GM12892 (cell line): ENCODE measurements around the gene SRSF10.

Experiments used
- POLR2A ChIP-seq: IDR thresholded peaks from 2 replicates; pipeline ENCODE4 v1.6.1; 2011; ENCODE audit warnings: low read depth, low read length, control low read depth
- POLR2AphosphoS5 ChIP-seq: IDR thresholded peaks from 2 replicates; pipeline ENCODE4 v1.6.1; 2011; ENCODE audit warnings: low read depth, low read length, control low read depth
- TAF1 ChIP-seq: IDR thresholded peaks from 2 replicates; pipeline ENCODE4 v1.6.1; 2011; ENCODE audit warnings: low read depth, mild to moderate bottlenecking, control low read depth, low read length, borderline replicate concordance

DNA sequence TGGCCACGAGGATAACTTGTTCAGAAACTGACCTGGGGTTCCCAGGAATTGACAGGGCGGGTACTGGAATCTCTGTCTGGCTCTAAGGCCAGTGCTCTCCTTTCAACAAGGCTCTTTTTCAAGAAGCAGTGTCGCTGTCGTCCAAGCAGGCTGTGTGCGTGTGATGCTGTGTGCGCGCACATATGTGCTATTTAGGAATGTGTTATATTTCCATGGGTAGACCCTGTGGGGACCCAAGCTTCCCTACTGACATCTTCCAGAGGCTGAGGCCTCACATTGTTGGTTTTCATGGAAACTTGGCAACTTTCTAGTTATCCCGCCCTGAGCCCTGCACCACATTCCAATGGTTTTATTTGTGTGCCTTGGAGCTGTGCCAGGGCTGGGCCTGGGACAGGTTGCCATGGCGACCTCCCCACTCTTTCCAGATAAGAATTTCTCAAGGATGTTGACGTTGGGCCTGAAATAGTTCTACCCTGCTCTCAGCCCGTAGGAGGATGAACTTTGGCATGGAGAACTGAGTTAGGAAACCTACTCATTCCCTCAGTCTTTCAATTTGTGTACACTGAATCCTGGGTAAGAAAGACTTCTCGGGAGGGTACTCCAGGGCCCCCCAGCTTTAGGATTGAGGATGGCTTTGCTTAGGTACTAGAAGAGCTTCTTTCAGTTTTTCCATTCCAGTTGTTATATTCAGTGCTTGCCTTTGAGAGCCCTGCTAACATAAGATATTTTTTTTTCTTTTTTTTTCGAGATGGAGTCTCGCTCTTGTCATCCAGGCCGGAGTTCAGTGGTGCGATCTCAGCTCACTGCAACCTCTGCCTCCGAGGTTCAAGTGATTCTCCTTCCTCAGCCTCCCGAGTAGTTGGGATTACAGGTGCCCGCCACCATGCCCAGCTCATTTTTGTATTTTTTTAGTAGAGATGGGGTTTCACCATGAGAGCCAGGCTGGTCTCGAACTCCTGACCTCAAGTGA lies 38.8 kb upstream of the SRSF10 start:
- TF ChIP-seq TAF1, result no peak
- TF ChIP-seq POLR2AphosphoS5, result no peak
- TF ChIP-seq POLR2A, result no peak
